GM18505 (cell line): ENCODE data around the gene PRR4.

Experiments
- ATAC-seq: cut with Tn5 transposase; IDR thresholded peaks from one replicate; pipeline ENCODE4 v1.9.1; 2021; ENCODE audit not compliant: unreplicated experiment
- POLR2A ChIP-seq: IDR thresholded peaks from 4 replicates; pipeline ENCODE4 v1.6.1; 2011; ENCODE audit warnings: borderline replicate concordance; ENCODE audit not compliant: insufficient read depth, insufficient read length; ENCODE audit errors: extremely low read depth

Gene PRR4

GRCh38 chr12:10849425-10849878, at the start of gene PRR4:
PRR4 (minus strand) TSS chr12:10849475; CDS start chr12:10849437, 38 bp downstream.
- no peak for TF ChIP-seq POLR2A
- no peak for ATAC-seq

- no peak for ATAC-seq
- TF ChIP-seq POLR2A: no peak
These were observed 47.6 kb upstream of the PRR4 start for GRCh38 chr12:10896854-10897253.

GRCh38 chr12:10891937-10892336, 42.7 kb upstream of the PRR4 start:
- no peak for ATAC-seq
- no peak for TF ChIP-seq POLR2A

GRCh38 chr12:10889226-10889625, 40.0 kb upstream of the PRR4 start:
- ATAC-seq: no peak
- TF ChIP-seq POLR2A: no peak

GRCh38 chr12:10884086-10884725, 34.9 kb upstream of the PRR4 start, which contains the start of gene PRH1:
PRH1 (minus strand) TSS chr12:10884255; CDS start chr12:10884217, 38 bp downstream.
- ATAC-seq: no peak
- TF ChIP-seq POLR2A: no peak

- ATAC-seq: no peak
- TF ChIP-seq POLR2A: no peak
These were observed 24.1 kb upstream of the PRR4 start for GRCh38 chr12:10873378-10873777.

GRCh38 chr12:10867381-10867780, 18.1 kb upstream of the PRR4 start:
- TF ChIP-seq POLR2A: no peak
- ATAC-seq: no peak

GRCh38 chr12:10863512-10864218, 14.4 kb upstream of the PRR4 start:
- ATAC-seq: no peak

GRCh38 chr12:10861366-10861765, 12.1 kb upstream of the PRR4 start:
- TF ChIP-seq POLR2A: no peak
- ATAC-seq: no peak

More at GRCh38 chr12:10863512-10864218, 14.4 kb upstream of the PRR4 start:
- no peak for TF ChIP-seq POLR2A

GRCh38 chr12:10855807-10856206, 6.5 kb upstream of the PRR4 start:
- TF ChIP-seq POLR2A: no peak
- no peak for ATAC-seq

GRCh38 chr12:10853776-10854175, 4.5 kb upstream of the PRR4 start:
- no peak for ATAC-seq
- no peak for TF ChIP-seq POLR2A

- ATAC-seq: no peak
- no peak for TF ChIP-seq POLR2A
These were observed 2.1 kb upstream of the PRR4 start for GRCh38 chr12:10851243-10851858.

- no peak for ATAC-seq
- TF ChIP-seq POLR2A: no peak
These were observed 1.5 kb downstream of the PRR4 start for GRCh38 chr12:10847744-10848143.

GRCh38 chr12:10842862-10843261, 6.4 kb downstream of the PRR4 start:
- TF ChIP-seq POLR2A: no peak
- ATAC-seq: no peak

- ATAC-seq: no peak
- TF ChIP-seq POLR2A: no peak
These were observed 10.8 kb downstream of the PRR4 start for GRCh38 chr12:10838461-10838860.

- TF ChIP-seq POLR2A: no peak
- no peak for ATAC-seq
These were observed 19.3 kb downstream of the PRR4 start for GRCh38 chr12:10829994-10830393.
